ENCODE measurements around the gene GYS2. TPM values are rescaled to one million over a fixed set of nuclear protein-coding genes. Genes with fewer than 3 reads are reported as not detected.

Gene GYS2
- total and polyA plus RNA-seq, 2 of the 4 experiments (the other 2 are of a cell fraction) = not detected

GRCh38 chr12:21552635-21553328 is 51.9 kb downstream of the GYS2 start:
- H3K4me1 ChIP-seq (ENCODE audit: control insufficient read depth, insufficient read depth, low read length) = no peaks in the 10 kb centered on the region; the same call in 1 of the 2 replicates
- no peak overlapping the region for H2BK120ac ChIP-seq (ENCODE audit: low read depth, low read length)
- no peak overlapping the region for H2BK20ac ChIP-seq (ENCODE audit: low read depth, low read length)
- no peak overlapping the region for H2AK5ac ChIP-seq (ENCODE audit: low read depth, low read length)
- no peak overlapping the region for H3K9ac ChIP-seq (ENCODE audit: low read depth, low read length)
- H2BK5ac ChIP-seq (ENCODE audit: low read depth, low read length, poor library complexity, severe bottlenecking) = no peak overlapping the region
- H3K36me3 ChIP-seq (ENCODE audit: control insufficient read depth, insufficient read depth, low read length) = no peaks in the 10 kb centered on the region
- no peak for TF ChIP-seq RFX5 (IDR thresholded peaks at IDR 0.05; ENCODE audit: low read depth, low read length)
- H4K20me1 ChIP-seq (ENCODE audit: insufficient read depth, low read length) = no peaks in the 10 kb centered on the region
- H2AFZ ChIP-seq (replicated peaks; ENCODE audit: low read length, poor library complexity) = no peak overlapping the region
- H4K91ac ChIP-seq (ENCODE audit: insufficient read depth, low read depth, low read length) = no peak overlapping the region
- dilution Hi-C loops (cut with HindIII; ENCODE audit: low sequenced_read_pairs, unreplicated experiment) = no loop called here
- in situ Hi-C loops (cut with MboI; ENCODE audit: low sequenced_read_pairs) = no loop called here
- WGBS, 2 experiments (ENCODE audit: extremely low coverage in 2 of 2, insufficient read length in 1 of 2) = 64% methylated on average over 3 of the region's 6 CpGs; no CpG with 5 or more reads in 1 of the 2 experiments
- no peak overlapping the region for H3K4me3 ChIP-seq (ENCODE audit: insufficient read depth, low read depth, low read length)
- peaks cover 4% of the 10 kb centered on the region for H3K27me3 ChIP-seq (ENCODE audit: control insufficient read depth, insufficient read depth, low read length)
- POLR2A ChIA-PET (ENCODE audit: unreplicated experiment) = no interaction called here
- H3K14ac ChIP-seq (replicated peaks; ENCODE audit: low read depth, low read length) = no peak overlapping the region
- intact Hi-C loops (cut with micrococcal nuclease) = no loop called here
- no peak overlapping the region for H3K18ac ChIP-seq (ENCODE audit: low read depth, low read length)
- ATAC-seq (ENCODE audit: low read depth) = no peak
- H4K8ac ChIP-seq (ENCODE audit: low read depth in 2 of 2, low read length in 2 of 2) = no peak overlapping the region
- H2AK9ac ChIP-seq (replicated peaks; ENCODE audit: low read depth, low read length, poor library complexity) = no peak overlapping the region
- no peak overlapping the region for H2BK15ac ChIP-seq (ENCODE audit: low read depth, low read length)
- H3K27ac ChIP-seq (ENCODE audit: insufficient read depth, low read length) = no peak overlapping the region
- BruUV-seq (replicated peaks) = no TSS peak
- H3K9me1 ChIP-seq (ENCODE audit: insufficient read depth, low read length) = no peaks in the 10 kb centered on the region
- no peaks in the 10 kb centered on the region for H3K79me1 ChIP-seq (ENCODE audit: low read depth in 1 of 2, low read length in 2 of 2)
- H3K56ac ChIP-seq (ENCODE audit: extremely low read depth, insufficient read depth, low read length) = no peak overlapping the region
- H3K4ac ChIP-seq (ENCODE audit: low read depth, low read length) = no peak overlapping the region
- no peaks in the 10 kb centered on the region for H3K9me3 ChIP-seq (ENCODE audit: control insufficient read depth, insufficient read depth, low read length)
- H4K5ac ChIP-seq (ENCODE audit: low read depth, low read length) = no peak overlapping the region
- CTCF ChIA-PET = interaction anchor here (0.9 kb wide), 1 partner anchor 17 kb away, joined by 3 read pairs; no protein-coding TSS in a partner anchor
- DNase-seq = no peak
- no peak overlapping the region for H3K4me2 ChIP-seq (ENCODE audit: low read depth, low read length)
- H3K23ac ChIP-seq (ENCODE audit: low read depth, low read length) = no peak overlapping the region

Data from IMR-90 (cell line).